ENCODE data around the gene ABLIM3.
A peak's percentile ranks its signal among the peaks of the same experiment; 100 is the strongest.
"Not testable (repeated sequence)": the region's sequence is repeated elsewhere in the genome, so short reads cannot be mapped to it uniquely, and the experiment has no call there.

The ABLIM3 gene

GRCh38 chr5:149157330-149157729 lies 16.0 kb downstream of the ABLIM3 start:
- DNase-seq = no peak

GRCh38 chr5:149160291-149160787 lies 19.0 kb downstream of the ABLIM3 start:
- DNase-seq = no peak

GRCh38 chr5:149161026-149161687 lies 19.9 kb downstream of the ABLIM3 start:
- DNase-seq = peak in 6 of 14 donors; percentile 9 to 92 (median 36)

GRCh38 chr5:149161850-149162249 lies 20.6 kb downstream of the ABLIM3 start:
- no peak for DNase-seq

GRCh38 chr5:149162401-149163084 lies 21.2 kb downstream of the ABLIM3 start:
- peak in 3 of 14 donors; percentile 11 to 83 (median 33) for DNase-seq

GRCh38 chr5:149164731-149165130 lies 23.4 kb downstream of the ABLIM3 start:
- DNase-seq = peak in 1 of 14 donors; percentile 33

- peak in 1 of 14 donors; percentile 85 for DNase-seq
These were observed 24.8 kb downstream of the ABLIM3 start for GRCh38 chr5:149166128-149166527.

GRCh38 chr5:149166591-149167100 lies 25.4 kb downstream of the ABLIM3 start:
- DNase-seq = no peak

GRCh38 chr5:149168276-149168906 lies 27.1 kb downstream of the ABLIM3 start:
- peak in 1 of 14 donors; percentile 82 for DNase-seq

- peak in 1 of 14 donors; percentile 88 for DNase-seq
These were observed 29.0 kb downstream of the ABLIM3 start for GRCh38 chr5:149170299-149170698.

GRCh38 chr5:149172261-149172660 lies 31.0 kb downstream of the ABLIM3 start:
- DNase-seq = no peak

- DNase-seq = no peak
These were observed 31.6 kb downstream of the ABLIM3 start for GRCh38 chr5:149172709-149173505.

- DNase-seq = no peak
These were observed 33.5 kb downstream of the ABLIM3 start for GRCh38 chr5:149174847-149175234.

- DNase-seq = peak in 3 of 14 donors; percentile 7 to 88 (median 18)
These were observed 34.2 kb downstream of the ABLIM3 start for GRCh38 chr5:149175346-149176105.

- no peak for DNase-seq
These were observed 36.1 kb downstream of the ABLIM3 start for GRCh38 chr5:149177339-149177843.

GRCh38 chr5:149177911-149178565 lies 36.7 kb downstream of the ABLIM3 start:
- peak in 1 of 14 donors; percentile 77 for DNase-seq

GRCh38 chr5:149181732-149182131 lies 40.4 kb downstream of the ABLIM3 start:
- no peak for DNase-seq

- no peak for DNase-seq
These were observed 40.9 kb downstream of the ABLIM3 start for GRCh38 chr5:149182241-149182640.

GRCh38 chr5:149185067-149185466 lies 43.8 kb downstream of the ABLIM3 start:
- DNase-seq = no peak

GRCh38 chr5:149186506-149186905 lies 45.2 kb downstream of the ABLIM3 start:
- DNase-seq = no peak

- not testable (repeated sequence) for DNase-seq
These were observed 46.3 kb downstream of the ABLIM3 start for GRCh38 chr5:149187617-149188016.
